GM19467 (cell line): ENCODE results near the gene STAT5A.

Experiments used
- ATAC-seq: cut with Tn5 transposase; IDR thresholded peaks from one replicate; pipeline ENCODE4 v1.9.1; 2021; ENCODE audit warnings: mild to moderate bottlenecking, moderate library complexity; ENCODE audit not compliant: unreplicated experiment

The STAT5A gene

GRCh38 chr17:42266918-42267766 is 21.2 kb upstream of the STAT5A start:
- no peak for ATAC-seq

- ATAC-seq, result no peak
These were observed 20.1 kb upstream of the STAT5A start for GRCh38 chr17:42268236-42268635.

DNA sequence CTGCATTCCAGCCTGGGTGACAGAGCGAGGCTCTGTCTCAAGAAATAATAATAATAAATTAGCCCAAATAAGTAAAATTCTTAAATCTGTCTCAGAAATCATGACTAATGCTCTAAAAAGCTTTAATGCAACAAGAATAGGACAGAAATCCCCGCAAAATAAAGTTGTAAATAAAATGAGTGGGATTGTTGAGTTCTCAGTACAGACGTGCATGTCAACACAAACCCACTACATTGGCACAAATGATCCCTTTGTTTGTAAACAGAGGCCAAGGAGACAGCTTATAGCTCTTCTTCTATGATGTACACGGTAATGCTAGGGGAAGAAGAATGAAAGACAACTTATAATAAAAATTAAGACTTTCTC is 18.1 kb upstream of the STAT5A start:
- no peak for ATAC-seq

GRCh38 chr17:42270596-42270995 is 17.7 kb upstream of the STAT5A start:
- ATAC-seq, result no peak

GRCh38 chr17:42271006-42271778 is 17.1 kb upstream of the STAT5A start:
- ATAC-seq, result no peak

- no peak for ATAC-seq
These were observed 16.6 kb upstream of the STAT5A start for GRCh38 chr17:42271779-42272035.

DNA sequence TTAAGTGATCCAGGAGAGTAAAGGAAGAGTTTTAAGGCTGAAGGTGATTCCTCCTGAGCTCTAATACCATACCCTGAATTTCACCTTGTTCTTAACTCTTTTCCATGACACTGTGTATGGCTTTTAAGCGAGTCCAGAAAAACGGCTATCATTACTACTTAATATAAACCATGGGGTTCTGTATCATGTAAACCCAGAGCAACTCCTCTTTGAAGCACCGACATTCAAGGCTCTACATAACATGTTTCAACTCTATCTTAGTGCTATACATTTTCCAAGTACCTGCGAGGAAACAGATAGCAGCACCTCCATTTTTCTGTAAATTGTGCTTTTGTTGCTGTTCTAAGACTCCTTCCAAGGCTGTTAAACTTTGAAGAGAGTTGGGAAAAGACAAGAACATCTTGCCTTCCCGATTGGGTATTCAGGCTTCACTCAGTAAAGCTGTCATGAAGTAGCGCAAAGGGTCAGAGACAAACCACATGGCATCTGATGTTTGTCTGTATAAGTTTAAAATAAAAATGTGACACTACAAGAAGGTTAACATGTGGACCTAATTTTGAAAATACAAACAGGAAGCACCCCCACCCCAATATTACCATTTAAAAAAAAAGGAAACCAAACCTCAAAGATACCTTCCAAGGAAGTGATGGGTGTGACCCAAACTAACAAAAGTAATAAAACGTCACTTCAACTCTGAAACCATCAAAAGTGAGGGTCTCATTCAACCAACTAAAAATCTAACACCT is 16.0 kb upstream of the STAT5A start:
- ATAC-seq, result no peak

DNA sequence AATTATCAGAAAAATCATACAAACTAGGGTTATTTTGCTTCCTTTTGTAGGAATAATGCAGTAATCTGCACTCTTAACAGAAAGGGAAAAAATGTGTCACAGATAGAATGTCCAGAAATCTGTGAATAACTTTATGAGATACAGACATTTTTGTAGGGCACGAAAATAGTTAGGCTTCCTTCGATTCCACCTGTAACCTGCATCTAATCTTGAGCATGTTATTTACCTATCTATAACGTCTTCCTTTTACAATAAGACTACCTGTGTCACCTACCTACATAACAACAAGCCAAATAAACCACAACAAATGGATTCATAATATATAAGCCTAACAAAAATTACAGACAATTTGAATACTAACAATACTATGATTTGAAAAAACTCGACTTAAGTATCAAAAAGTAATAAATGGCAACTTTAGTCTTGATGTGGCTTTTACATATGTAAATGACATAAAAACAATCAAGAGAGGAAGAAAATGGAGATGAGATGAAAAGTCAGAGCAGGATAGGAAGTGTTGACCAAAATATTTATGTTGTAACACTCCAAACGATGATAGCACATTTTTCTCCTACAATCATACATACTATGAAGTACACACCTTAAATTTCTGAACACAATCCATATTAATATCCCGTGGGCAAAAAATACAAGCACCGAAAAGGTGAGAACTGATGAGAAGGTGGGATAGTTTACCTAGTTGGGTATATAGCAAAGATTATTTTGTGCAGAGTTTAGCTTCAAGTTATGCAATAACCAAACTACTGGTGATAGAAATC is 14.6 kb upstream of the STAT5A start:
- no peak for ATAC-seq

- no peak for ATAC-seq
These were observed 14.1 kb upstream of the STAT5A start for GRCh38 chr17:42274253-42274542.

- no peak for ATAC-seq
These were observed 13.3 kb upstream of the STAT5A start for GRCh38 chr17:42274812-42275526.

DNA sequence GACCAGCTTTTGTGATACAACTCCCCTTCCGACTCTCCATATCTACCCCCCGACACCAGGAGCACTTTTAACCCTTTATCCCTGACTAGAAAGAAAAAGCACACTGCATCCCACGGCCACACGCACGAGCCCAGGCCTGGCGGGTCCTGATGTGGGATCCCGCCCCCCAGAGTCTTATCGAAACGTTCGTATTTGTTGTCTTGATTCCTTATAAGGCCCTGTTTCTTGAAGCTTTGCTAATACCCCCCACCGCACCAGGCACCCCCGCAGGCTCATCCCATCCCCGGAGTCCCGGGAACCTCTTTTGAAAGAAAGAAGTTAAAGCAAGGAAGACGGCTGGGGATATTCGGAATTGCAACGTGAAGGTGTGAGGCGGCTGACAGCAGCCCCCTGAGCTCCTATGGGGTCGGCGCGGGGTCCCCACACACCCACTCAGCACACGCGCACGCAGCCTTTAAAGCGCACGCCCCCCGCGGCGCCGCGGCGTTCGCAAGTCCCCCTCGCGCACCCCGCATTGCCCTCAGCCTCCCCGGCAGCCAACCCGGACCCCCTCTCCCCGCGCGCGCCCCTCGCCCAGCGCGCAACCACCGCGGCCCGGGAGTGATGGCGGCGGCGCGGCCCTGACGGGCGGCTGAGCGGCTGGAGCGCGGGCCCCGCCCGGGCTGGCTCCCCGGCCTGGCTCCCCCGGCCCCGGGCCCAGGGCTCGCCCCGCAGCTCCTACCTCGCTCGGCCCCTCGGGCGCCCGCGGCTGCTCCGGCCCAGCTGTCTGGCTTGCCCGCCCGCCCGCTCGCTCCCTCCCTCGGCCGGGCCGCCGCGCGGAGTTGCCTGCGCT is 12.6 kb upstream of the STAT5A start:
- peak; percentile 36 for ATAC-seq

DNA sequence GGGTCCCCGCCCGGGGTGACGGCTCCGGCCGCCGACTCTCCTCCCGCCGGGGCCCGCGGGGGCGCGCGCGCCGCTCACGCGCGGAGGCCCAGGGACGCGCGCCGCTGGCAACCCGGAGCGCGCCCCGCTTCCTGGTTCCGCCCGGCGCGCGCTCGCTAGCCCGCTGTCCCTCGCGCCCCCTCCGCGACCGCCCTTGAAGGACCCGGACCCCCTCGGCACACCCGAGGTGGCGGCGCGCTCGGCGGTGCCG is 12.0 kb upstream of the STAT5A start, which contains the start of gene STAT5B:
STAT5B (minus strand) TSS at position 33 of the 250 bp plus-strand sequence. CDS start 44,264 bp downstream, outside the sequence.
- peak; percentile 59 for ATAC-seq

DNA sequence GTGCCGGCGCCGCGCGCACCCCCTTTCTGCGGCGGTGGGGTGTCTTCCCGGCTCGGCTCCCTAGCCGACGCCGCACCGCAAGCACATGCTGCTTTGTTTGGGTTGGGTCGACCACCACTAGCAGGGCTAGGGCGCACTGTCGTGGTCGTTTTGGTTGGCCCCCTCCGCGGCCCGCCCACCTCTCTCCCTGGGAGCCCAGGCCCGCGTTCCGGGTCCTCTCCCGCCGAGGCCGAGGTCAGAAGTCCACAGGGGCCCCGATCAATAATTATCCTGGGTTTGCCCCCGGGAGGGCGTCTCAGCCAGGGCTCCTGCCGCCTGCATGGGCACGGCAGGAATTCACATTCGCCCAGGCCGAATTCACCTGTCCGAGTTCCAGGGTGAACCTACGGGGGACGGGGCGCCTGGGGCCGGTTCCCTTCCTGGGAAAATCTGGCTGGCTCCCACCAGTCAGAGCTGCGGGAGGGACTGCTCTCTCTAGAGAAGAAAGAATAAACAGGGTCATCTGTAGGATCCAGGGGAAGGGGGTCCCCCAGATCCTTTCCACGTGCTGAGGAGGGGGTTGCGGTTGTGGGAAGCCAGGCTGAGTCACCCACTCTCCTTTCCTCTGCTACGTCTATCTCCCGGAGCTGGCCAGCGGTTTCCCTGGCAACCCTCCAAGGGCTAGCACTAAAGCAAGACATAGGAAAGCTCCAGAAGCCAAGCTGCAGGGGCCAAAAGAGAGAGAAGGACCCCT is 11.5 kb upstream of the STAT5A start:
- peak; percentile 26 for ATAC-seq

- no peak for ATAC-seq
These were observed 11.0 kb upstream of the STAT5A start for GRCh38 chr17:42277342-42277712.

DNA sequence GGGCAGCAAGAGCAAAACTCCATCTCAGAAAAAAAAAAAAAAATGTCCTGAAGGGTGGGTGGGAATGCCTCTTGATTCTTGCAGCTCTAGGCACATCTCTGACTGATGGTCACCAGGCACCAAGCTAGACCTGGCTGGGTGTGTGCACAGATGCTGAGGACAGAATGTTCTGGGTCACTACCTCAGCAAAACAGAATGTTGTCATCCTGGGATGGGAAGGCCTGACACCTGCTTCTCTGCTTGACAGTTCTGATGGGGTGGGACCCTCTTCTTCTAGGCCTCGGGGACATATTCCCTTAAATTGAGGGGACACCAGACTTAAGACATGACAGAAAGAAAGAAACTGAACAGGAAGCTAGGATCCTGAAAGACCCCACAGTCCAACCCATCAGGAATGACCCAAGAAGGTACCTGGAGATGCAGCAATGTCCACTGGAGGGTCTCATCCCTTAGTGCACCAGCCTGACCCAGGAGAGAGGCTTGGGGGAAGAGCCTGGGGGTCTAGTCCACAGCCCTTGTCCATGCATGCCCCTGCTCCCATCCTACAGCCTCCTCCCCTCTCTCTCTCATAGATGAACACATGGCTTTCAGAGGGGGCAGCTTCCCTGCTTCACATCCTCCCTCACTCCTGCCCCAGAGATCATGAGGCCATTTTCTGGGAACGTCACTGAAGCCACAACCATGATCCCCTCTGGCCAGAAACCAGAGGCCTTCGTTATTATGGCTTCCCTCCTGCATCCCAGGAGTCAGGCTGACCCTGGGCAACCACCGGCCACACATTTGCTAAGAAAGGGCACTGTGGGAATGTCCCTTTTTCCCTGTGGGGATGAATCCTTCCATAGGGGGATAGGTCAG is 8.3 kb upstream of the STAT5A start:
- no peak for ATAC-seq

GRCh38 chr17:42281571-42282096 is 6.7 kb upstream of the STAT5A start:
- ATAC-seq, result no peak

DNA sequence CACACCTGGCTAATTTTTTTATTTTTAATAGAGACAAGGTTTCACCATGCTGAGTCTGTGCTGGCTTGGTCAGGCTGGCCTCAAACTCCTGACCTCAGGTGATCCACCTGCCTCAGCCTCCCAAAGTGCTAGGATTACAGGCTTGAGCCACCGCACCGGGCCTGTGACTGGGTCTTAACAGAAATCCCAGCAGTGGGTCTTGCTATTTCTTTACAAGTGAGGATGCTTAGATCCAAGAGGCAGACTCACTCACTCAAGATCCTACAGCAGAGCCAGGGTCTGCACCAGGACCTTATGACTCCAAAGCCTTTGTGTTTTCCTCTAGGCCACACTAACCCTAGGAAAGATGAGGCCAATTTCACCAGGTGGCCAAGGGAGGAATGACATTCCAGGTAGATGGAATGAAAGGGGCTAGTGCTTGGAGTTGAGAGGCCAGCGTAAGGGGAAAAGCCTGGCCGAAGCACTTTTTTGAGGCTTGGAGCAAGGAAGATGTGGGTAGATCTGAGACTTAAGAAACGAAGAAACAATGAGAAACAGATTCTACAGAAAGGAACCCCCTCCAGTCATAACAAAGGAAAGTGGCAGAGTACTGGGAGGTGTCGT is 5.7 kb upstream of the STAT5A start:
- ATAC-seq, result no peak
